GM18867 (cell line): ENCODE data around the gene TXN2.
"Not testable (repeated sequence)": the region's sequence is repeated elsewhere in the genome, so short reads cannot be mapped to it uniquely, and the experiment has no call there.

Experiments
- ATAC-seq: cut with Tn5 transposase; IDR thresholded peaks from one replicate; pipeline ENCODE4 v1.9.1; 2021; ENCODE audit warnings: mild to moderate bottlenecking, moderate library complexity; ENCODE audit not compliant: unreplicated experiment

TXN2 gene

GRCh38 chr22:36456464-36456845, 25.0 kb downstream of the TXN2 start:
- ATAC-seq = no peak

DNA sequence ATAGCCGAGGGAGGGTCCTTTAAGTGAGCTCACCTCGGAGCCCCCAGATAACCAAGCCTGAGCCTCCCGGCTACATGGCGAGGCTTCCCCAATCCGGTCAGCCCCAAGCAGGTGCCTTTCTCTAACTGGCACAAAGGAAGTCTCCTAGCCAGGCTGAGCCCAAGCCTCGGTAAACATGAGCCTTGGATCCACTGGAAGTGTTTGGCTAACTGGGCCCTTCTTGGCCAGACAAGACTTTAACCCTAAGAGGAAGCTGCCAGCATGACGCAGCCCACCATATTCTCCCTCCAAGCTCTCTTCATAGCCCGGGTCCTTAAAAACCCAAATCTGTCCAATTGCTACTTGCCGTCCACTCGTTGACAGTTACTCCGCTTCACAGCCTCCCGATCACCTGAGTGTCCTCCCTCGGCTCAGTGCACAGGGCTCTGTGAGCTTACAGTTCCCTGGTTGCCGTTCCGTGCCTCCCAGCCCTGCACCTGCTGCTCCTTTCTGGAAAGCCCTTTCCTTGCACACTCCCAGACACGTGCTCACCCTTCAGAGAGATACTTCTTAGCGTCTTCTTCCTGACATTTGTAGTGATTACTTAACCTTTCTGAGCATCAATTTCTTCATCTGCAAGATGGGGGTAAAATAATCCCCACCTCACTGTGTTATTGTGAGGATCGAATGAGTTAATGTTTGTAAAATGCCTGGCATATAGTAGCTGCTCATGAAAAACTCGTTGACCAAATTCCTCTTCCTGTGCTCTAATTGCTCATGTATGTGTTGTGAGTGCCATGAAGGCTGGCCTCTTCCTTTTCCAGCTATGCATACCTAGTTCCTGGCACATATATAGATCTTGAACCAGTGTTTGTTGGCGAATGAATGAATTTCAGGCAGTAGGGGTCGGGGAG, 25.6 kb downstream of the TXN2 start:
- no peak for ATAC-seq

DNA sequence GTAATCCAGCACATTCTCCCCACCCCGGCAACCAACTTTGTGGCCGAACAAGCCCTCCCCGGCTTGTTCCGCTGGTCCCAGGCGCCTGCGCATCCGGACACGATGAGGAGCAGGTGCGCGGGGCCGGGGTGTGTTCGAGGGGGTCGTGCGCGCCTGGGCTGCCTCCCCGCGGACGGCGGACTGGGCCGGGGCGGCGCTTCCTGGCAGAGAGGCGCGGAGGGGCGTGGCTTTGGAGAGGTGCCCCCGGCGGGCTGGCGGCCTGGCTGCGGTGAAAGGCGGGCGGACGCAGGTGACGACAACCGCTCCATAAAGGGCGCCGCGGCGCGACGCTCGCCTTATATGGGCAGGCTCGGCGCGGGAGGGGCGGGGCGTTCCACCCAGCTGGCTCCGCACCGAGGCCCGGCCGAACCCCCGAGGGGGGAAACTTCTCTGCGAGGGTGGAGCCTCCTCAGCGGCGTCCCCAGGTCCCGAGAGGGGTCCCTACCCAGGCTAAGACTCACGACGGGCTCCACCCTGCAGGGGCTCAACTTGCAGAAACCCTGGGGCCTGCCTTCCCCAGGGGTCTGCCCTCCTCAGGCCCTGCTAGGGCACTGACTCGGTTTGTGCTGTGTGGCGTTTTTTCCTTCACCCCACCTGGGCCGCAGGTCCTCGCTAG, 26.4 kb downstream of the TXN2 start:
- peak; percentile 58 for ATAC-seq

- ATAC-seq = no peak
Observed at GRCh38 chr22:36453855-36454378, 27.5 kb downstream of the TXN2 start.

- ATAC-seq = not testable (repeated sequence)
Observed at GRCh38 chr22:36452978-36453607, 28.3 kb downstream of the TXN2 start.

DNA sequence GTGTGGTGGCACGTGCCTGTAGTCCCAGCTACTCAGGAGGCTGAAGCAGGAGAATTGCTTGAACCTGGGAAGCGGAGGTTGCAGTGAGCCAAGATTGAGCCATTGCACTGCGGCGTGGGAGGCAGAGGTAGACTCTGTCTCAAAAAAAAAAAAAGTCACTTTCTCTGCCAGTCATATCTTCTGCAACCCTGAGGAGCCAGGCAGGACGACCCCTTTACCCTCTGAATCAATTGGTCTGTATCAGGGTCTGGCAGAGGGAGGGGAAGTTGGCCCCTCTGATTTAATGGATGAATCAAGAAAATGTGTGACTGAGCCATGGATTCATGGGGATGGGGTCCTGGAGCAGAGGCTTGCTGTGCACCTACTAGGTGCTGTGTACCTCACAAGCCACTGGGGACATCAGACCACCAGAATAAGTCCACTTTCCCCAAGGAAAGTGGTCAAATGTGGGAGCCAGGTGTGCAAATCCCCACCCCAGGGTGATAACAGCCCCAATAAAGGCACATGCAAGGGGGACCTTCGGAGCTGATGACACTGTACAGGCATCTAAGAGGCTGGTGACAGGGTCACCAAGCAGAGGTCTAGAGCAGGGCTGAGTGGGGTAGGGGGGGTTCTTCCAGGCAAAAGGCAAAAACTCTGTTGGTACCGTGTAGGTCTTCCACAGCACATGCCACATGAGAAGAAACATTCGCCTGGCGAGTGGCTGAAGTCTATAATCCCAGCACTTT, 29.0 kb downstream of the TXN2 start:
- ATAC-seq = no peak

- not testable (repeated sequence) for ATAC-seq
Observed at GRCh38 chr22:36450923-36451322, 30.5 kb downstream of the TXN2 start.

- no peak for ATAC-seq
Observed at GRCh38 chr22:36449596-36450175, 31.8 kb downstream of the TXN2 start.

- no peak for ATAC-seq
Observed at GRCh38 chr22:36447632-36448031, 33.8 kb downstream of the TXN2 start.

GRCh38 chr22:36445158-36445668, 36.2 kb downstream of the TXN2 start:
- no peak for ATAC-seq

GRCh38 chr22:36443198-36443770, 38.2 kb downstream of the TXN2 start:
- ATAC-seq = no peak

- ATAC-seq = no peak
Observed at GRCh38 chr22:36442506-36443197, 38.8 kb downstream of the TXN2 start.

DNA sequence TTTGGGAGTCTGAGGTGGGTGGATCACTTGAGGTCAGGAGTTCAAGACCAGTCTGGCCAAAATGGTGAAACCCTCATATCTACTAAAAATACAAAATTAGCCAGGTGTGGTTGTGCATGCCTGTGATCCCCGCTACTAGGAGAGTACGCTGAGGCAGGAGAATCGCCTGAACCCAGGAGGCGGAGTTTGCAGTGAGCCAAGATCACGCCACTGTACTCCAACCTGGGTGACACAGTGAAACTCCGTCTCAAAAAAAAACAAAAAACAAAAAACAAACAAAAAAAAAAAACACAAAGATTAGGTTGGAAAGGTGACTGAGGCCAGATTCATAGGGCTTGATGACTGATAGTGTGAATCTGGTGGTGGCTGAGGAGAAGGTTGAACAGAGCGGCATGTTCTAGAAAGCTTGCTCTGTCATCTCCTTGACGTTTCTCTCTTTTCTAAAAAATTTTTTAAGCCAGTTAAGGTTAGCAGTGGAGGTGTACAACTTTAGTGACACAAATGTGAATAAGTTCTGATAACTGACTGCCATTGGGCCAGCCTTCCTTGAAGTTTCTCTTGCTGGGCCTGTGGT, 40.9 kb downstream of the TXN2 start:
- ATAC-seq = no peak

DNA sequence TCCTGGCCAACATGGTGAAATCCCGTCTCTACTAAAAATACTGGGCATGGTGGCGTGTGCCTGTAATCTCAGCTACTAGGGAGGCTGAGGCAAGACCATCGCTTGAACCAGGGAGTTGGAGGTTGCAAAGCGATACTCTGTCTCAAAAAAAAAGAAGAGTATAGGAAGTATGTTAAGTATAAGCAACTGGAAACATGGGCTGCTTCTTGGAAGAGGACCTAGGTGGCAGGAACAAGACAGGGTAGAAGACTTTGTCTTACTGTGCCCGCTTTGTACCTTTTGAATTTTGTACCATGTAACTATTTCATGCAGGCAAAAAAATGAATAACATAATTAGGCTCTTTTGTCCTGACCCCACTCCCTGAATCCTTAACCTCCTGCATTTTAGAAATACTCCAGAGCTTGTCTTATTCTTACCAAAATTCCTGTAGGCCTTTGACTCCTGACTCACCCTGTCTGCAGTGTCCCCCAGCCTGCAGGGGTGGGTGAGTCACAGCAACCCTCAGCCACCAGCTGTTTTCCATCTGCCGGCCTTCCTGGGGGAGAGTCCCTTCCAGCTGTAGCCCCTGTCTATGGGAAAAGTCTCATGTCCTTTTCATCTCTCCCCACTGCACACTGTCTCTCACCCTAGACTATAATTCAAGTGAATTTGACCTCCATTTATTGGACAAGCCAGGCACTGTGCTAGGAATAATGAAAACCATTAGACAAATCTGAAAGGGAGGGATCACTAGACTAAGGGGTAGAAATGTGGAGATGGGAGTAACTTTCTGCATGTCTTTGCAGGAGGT, 41.8 kb downstream of the TXN2 start:
- no peak for ATAC-seq

DNA sequence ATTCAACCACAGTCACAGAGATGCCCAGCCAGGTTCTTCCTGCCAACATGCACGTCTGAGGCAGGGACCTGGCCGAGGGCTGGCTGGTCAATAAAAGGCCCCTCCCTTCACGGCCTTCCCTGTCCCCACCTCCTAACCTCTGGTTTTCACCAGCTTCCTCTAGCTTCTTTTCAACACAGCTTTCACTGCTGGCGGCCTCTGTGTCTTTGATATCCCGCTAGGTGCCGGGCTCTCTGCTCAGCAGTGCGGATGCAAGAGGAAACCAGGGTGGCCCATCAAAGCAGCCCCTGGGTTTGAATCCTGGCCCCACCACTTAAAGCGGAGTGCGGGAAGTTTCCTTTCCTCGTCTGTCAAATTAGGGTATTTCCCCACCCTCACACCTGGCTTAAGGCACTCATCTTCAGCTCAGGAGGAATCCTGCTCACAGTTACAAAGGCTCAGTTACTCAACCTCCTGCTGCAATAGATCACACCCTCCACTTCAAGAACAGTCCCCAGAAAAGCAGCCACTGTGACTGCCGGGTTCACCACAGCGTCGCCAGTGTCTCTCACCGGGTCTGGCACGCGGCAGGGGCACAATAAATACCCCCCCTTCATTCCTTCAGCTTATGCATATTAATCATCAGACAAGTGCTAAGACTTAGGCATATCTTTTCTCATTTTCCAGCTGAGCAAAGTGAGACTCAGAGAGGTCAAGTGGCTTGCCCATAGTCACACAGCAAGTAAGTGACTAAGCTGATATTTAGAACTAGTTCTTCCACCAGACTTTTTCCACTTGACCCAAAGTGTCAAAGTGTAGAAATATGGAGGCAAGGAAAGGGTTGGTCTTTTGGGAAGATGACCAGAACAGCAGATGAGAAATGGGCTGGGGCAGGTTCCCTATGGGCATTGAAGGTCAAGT, 45.7 kb downstream of the TXN2 start:
- ATAC-seq = no peak

GRCh38 chr22:36433318-36434231, 47.9 kb downstream of the TXN2 start:
- ATAC-seq = no peak
